GM21528 (cell line): Measurements from ENCODE around the gene ANKS1A.

Experiments used
- ATAC-seq: cut with Tn5 transposase; IDR thresholded peaks from one replicate; pipeline ENCODE4 v1.9.1; 2021; ENCODE audit warnings: mild to moderate bottlenecking, moderate library complexity; ENCODE audit not compliant: unreplicated experiment, low FRiP score

The ANKS1A gene

DNA sequence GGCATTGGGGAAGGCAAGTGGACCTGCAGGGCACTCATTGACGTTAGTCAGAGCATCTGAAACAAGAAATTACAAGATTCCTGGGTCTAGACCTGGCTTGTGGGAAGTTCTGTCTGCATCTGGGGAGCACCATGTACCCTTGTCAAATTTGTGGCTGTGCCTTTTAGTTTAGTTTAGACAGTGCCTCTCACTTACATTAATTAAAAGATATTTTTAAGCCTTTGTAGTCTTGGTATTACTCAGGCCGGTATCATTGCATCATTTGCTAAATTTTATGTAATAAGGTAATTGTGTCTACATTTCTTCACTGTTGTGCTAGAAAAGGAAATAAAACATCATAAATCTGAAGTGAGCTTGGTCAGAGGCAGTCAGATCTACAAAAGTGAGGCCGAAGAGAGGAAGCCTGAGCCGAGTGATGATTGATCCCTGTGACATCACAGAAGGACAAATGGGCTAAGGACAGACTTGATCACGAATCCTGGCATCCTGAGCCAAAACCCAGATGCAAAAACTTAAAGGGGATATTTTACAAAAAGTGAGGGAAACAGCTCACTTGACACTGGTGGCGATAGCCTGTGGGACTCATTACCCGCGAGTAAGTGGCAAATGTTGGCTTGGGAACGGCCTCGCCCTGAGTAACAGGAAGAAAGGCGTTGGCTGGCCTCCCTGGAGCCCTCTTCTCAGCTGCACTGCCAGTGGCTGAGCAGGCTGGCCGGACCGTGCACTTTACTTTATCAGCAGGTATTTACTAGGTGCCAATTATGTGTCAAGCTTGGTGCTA lies 145.5 kb downstream of the ANKS1A start:
- no peak for ATAC-seq

DNA sequence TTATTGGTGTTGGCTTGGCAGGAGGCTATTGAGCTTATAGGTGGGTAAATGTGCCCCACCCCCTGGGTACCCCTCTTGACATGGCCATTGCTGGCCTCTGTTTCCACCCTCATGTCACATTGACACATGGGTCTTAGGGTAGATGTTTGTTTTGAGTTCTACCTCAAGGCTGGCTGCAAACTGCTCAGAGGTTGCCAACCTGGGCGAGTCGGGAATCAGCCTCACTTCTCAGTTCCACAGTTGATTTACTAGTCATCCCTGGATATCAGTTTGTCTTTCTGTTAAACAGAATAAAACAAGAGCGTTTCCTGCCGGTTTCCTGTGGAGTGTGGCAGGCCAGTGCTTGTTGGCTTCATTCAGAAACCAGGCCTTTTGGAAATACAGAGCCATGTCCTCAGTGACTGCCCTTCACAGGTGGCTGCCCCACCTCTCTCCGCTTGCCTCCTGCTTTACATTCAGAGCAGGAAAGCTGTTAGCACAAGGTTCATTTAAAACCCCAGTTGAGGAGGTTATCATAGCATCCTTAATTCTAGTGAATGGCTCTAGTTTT lies 146.5 kb downstream of the ANKS1A start:
- ATAC-seq: no peak

DNA sequence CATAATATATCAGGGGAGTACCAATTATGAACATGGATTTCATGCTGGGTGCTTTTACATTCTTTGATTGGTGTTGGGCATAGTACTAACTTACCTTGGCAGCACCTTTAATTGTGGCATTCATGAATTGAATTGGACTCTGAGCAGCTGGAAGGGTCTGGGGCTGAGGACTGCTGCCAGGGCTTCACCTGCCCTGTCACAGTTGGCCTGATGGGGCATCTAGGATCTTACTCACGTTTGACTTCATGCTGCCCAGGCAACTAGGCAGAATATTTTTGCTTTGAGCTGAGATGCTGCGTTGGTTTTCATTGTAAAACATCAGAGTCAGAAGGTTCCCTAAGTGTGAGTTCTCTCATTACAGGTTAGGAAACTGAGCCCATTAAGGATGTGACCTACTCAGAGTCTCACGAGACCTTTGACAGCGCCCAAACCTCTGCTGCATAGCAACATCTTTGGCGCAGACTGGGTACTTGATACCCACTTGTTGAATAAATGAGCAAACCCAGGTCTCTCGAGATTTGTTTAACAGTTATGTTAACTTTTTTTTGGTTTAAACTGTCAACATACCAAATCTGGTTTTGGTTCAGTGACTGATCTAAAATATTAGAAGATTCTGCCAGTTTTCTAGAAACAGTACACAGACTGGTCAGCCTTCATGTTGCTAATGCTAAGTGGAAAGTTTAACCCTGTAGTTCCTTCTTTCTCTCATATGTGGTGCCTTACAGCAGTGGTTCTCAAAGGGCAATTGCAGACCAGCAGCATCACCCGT lies 147.2 kb downstream of the ANKS1A start:
- ATAC-seq: no peak

DNA sequence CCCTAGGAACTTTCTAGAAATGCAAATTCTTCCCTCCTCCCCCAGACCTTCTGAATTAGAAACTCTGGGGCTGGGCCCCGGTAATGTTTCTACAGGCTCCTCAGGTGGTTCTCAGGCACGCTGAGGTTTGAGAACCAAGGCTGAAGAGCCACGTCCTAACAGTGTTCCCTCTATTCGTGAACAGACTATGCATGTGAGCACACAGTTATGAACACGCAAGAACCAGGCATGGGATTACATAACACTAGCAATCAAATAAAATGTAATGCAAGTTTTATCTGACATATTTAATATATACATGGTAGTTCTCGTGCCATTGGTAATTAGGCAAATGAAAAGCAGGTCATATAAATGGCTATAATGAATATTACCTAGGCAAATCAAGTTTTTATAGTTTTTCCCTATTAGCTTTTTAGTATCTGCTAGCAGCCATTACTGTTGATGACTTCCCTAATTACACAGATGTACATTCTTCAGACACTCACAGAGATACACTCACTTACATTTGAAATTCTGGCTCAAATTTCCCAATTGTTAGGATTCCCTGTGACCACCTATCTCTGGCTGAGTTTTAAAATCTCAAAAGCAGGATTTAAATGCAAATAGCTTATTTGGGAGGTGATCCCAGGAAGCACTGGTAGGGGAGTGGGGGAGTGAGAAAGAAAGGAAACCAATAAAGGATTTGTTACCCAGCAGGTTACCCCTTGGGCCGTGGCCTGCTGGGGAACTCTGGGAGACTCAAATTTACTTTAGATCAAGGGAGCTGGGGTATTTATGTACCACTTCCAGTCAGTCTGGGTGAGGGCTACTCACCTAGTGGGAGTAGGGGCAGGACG lies 148.0 kb downstream of the ANKS1A start:
- no peak for ATAC-seq

DNA sequence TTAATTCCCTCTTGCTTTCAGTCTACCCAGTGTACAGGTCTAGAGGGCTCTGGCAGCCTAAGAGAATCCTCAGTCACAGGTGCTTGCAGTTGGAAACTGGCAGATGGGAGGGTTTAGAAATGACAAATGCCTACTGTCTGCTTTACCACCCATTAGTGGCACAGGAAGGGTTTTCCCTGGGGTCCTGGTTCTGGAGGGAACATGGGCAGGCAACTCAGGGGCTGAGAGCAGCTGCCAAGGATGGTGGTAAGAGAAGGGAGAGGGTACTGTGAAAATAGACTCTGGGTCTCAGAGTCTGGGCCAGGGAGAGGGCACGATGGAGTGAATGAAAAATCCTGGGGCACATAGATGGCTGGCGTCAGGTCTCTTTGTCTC lies 148.6 kb downstream of the ANKS1A start:
- no peak for ATAC-seq

DNA sequence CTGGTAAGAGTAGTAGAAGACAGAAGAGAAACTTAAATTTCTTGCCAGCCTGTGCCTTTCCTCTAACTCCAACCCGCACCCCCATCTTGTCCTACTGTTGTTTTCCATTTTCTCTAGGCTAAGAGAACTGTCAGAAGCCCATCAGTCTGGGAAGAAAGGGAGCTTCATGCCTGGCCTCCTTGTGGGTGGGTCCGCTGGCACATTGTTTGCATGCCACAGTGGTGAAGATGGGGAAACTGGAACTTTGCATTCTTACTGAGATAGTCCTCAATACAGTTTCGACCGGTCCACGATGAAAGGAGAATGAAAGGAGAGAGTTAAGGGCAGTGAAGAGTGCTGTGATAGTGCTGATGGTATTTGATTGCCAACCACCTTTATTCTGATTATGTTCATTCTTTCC lies 149.0 kb downstream of the ANKS1A start:
- no peak for ATAC-seq

DNA sequence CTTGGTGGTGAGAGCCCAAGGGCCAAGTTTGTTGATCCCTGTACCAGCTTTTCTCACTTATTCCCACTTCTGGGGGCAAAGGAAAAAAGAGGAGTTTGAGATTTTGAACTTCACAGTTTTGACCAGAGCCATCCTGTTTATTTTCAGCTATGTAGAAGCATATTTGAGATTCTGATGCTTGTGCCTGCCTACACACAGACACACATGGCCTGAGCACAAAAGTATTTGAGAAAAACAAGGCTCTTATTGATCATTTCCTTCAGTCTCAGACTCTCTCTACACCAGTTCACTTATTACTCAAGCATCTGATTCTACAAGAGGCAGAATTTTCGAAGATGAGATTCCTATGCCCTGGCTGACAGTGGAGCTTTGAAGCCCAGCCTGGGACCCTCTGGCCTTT lies 151.3 kb downstream of the ANKS1A start:
- ATAC-seq: no peak

DNA sequence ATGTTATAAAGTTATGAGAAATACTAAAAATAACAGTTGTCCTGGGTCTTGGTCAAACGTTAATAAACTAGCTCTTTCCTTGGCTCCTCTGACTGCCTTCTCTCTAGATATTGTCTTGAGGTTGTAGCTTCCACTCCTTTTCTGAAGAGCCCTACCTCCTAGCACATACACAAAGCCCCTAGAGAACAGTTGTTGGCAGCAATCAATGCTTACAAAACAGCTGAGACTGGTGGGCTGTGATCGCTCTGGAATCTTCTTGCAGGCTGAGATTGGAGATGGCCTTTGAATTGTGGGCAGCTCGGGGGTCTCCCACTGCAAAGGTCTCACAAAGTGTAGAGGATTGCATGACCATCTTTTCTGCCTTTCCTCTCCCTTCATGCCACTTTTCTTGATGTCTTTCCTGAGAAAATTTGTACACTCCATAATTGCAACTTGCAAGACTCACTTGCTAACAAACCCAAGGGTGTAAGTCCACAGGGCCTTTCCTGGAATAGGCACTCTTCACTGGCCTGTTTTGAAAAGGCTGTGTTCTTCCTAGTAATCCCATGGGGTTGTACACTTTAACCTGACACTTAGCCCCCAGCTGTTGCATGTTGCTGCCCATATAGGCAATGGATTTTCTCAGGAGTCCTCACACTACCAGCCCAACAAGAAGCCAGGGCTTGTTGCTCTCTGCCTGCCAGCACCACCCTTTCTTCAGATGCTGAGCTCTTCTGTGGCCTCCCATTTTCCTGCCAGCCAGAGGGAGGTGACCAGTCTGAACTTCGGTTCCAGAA lies 152.2 kb downstream of the ANKS1A start:
- ATAC-seq: no peak

DNA sequence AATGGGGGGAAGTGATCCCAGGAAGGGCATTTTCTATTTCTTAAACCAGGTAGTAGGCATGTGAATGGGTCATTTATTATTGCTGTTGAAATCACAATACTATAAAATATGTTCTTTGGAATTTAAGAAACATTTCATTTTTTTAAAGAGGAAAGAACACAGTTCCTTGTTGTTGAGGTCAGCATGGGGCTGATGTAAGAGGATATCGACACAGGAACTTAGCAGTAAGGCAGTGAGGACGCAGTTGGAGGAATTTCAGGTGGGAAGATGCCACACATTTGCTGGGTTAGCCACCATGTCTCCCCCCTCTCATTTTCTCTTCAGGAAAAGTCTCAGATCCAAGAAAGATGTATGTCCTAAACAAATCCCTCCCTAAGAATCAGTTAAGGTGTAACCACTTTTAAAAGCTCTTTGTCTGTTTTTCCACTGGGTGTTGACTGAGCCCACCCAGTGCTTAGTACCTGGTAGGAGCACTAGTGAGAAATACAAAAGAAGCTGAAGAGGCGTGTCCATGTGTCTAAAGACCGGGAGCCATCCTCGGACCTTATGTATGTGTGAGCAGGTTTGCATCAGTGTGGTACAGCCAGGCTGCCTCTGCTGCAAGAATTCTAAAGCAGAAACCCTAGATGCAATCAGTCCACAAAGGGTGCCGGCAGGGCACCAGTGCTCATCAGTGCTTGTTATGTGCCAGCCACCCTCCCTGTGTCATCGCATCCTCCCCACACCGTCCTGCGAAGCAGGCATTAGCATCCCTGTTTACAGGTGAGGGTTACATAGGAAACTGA lies 153.2 kb downstream of the ANKS1A start:
- ATAC-seq: no peak

DNA sequence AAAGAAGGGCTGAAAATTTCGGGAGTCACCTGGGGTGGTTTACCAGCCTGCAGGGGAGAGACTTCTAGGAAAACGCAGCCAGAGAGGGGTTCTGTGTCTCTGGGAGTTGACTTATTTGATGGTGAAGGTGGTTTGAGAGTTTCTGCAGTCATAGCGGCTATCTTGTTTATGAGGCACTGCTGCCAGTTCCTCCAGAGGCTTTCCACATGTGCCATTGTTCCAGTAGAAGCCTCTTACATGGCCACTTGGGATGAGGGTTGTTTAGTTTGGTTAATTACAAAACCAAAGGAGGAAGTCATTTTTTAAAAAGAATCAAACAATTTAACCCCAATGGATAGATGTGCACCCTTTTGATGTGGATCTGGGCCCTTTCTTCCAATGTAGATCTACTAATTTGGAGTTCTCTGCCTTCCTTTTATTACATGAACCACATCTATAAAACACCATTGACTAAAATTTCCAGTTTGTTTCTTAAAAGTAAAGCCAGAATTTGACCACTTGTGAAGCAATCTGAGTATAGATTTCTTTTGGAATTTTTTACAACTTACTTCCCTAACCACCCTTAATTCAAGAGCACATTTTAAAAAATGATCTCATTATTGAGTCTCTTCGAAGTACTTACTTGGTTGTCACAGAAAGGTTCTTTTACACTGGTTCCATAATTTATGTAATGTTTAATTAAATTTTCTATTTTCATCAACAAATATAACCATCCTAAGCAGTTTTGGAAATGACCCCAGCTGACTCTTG lies 154.5 kb downstream of the ANKS1A start:
- ATAC-seq: no peak

DNA sequence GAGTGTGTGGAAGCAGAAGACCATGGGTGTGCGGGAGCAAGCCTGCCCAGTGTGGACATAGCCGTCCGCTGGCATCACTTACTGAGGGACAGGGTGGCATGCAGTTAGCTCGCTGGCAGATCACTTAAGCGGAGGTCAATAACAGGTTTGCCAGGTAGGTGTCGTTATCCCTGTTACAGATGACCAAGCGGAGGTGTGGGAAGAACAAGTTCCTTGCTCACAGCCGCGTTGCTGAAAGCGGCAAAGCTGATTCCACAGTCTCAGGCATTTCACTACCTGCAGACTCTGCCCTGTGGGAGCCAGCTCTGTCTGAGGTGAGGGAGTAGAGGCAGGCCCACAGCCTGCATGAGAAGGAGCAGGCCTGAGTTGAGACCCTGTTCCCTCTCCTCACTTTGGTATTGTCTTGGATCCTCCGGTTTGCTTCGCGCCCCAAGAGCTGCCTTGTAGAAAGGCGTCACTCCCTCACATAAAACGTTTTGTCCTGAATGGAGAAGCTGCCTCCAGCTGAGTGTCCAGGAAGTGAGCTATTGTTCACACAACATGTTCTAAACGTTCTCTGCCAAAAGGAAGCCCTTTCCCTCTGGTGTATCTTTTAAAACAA lies 155.2 kb downstream of the ANKS1A start:
- no peak for ATAC-seq

DNA sequence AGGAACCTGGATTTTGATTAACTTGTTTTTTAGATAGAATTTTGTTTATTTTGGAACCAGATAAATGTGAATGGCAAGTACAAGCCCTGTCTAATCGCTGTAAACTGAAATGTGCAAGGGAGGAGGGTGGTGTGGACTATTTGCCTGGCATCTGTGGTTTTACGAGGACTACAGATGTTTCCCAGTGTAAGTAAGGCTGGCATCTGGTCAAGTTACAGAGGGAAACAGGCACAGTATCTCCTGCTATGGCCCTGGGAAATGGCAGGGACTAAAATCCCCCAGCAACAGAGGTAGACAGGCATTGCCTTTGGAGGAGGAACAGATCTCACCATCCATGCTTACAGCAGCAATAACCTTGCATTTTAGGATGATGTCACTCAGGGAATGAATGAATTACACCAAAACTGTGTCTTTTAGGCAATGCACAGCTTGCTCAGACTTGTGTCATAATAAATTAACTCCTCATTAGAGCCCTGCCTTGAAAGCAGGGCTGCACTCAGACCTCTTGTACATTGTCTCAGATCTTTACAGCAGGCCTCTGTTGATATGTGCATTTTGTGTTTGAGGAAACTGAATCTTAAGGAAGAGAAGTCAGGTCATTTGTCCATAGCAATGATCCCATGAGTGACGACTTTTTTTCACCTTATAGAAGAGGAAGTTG lies 155.8 kb downstream of the ANKS1A start:
- ATAC-seq: no peak

DNA sequence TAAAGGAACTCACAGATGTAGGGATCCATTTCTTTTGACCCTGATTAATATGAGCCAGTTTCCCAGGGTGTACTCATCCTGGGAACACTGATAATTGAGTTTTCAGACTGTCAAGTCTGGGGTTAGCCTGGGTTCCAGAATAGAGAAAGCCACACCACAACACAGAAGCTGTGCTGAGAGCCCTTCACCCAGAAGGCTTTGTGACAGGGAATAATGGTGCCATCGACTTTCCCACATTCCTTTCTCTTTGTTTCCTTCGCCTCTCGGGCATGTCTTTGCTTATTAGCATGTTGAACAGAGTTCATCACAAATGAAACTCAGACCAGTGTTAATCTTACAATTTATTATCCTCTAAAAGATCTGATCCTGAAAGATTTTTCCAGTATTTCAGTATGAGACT lies 157.0 kb downstream of the ANKS1A start:
- ATAC-seq: no peak

DNA sequence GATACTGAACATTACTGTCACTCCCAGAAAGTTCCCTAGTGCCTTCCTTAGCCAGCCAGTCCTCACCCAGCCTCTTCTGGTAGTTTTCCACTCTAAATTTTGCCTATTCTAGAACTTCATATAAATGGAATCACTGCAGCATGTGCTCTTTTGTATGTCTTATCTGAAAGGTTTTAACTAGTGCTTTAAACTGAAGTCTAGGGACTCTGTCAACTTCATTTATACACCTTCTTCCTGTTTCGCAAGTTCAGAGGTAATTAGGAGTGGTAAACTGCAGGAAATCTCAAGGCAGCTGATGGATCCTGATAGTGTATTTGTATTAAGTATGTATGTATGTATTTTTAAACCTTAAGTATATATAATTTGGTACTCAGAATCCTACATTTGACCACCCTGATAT lies 157.8 kb downstream of the ANKS1A start:
- ATAC-seq: no peak

DNA sequence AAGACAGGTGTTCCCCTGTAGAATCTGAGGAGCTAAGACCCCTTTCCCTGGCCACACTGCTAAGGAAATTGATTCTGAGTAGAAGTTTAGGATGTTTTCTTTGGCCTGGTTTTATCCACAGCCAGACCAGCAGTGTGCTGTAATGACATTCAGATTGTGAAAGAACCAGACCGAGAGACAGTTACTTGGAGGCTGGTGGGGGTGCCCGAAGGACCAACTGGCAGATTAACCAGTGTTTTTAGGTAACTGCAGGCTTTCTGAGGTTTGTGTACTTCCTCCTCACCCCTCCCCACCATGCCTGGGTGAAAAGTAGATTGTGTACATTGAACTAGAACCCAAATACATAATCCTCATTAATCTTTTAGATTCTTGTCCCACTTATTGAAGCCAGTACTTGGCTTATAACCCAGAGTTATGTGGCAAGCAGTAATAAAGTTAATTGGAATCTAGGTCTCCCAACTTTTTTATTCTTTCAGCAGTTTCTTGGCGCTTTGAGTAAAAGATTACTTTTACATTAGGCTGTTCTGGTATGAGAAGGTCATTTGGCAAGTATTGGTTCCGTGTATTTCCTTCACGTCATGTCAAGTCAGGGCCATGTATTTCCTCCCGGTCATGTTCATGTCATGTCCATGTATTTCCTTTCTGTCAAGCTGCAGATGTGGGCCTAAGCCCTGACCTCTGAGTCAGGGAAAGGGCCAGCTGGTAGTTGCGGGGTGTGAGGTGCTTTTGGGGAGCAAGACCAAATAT lies 158.4 kb downstream of the ANKS1A start:
- ATAC-seq: no peak

DNA sequence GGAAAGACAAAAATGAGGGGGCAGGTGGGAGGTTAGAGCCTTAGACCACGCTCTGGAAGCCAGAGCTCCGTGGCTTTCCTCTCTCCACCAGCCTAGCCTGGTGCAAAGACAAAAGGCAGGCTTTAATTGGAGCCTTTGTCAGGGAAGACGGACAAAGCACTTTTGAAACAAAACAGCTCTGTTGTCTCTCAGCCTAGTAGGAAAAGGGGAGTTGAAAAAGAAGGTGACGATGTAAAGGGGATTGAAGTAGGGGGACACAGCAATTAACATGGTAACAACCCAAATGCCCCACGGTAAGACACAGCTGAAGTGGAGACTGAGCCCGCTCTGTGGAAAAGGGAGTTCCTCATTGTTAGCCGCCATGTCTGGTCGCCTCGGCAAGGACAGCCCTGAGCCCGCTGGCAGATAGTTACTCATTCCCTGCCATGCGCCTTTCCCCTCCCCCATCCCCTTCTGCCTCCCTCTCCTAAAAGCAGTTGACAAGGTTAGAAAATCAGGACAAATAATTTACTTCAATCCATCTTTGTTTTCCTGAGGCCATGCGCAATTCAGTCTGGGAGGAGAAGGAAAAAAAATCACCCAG lies 159.1 kb downstream of the ANKS1A start:
- no peak for ATAC-seq

DNA sequence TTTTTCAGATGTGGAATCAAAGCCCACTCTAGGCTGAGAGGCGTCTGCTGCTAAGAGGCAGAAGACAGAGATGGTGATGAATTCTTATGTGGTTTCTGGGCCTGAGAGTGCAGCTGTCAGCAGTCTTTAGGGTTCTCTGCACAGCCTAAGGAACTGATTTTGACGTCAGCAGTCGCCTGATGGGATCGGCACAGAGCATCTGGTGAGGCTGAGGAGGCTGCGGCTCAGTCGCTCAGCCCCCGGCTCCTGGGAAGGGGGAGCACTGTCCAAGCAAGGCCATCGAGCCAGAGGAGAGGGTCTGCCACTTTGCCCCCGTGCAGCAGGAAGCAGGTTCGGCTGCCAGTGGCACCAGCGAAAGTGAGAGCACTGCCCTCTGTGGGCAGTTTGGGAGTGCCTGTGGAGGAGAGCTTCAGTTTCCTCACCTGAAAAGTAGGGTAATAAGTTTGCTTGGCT lies 159.6 kb downstream of the ANKS1A start:
- no peak for ATAC-seq
